NCI-H2196 treated with DMSO at 0.1 percent for 48 hours (cell line): ENCODE measurements around the gene CYSRT1.

Experiments used
- DNase-seq: peaks from one replicate; lab custom pipeline; 2025; ENCODE audit not compliant: unreplicated experiment; lab: John Stamatoyannopoulos, UW

Gene CYSRT1

DNA sequence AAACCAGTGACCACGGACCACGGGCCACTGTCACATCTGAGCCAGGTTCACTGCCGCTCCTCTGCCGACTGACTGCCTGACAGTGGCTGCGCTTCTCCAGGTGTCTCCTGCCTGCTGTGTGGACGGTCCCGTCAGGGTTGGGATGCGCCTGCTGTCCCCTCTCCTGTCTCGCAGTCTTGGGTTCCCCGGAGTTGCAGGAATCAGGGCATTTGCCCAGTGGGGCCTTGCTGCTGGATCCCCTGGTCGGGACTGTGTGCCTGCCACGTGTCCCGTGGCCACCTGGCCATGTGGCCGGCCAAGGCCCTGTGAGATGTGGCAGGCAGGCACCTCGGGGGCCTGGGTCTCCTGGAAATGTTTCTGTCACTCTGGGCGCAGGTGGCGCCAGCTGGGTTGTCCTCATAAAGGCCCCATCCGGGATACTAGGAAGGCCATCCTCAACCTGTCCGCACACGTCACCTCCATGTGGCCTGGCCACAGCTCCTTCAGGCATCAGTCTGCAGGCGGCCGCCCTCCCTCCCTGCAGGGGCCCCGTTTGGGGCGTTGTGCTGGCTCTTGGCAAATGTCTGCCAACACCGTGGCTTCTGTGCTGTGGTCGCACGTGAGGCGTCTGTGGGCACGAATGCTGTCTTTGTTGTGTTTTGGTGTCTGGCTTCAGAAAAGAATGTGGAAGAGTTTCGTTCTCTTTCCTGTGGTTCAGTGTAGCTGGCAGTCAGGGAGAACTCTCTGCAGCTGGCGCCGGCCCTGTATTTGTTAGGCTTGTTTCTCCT is 46.1 kb downstream of the CYSRT1 start:
- DNase-seq: no peak

DNA sequence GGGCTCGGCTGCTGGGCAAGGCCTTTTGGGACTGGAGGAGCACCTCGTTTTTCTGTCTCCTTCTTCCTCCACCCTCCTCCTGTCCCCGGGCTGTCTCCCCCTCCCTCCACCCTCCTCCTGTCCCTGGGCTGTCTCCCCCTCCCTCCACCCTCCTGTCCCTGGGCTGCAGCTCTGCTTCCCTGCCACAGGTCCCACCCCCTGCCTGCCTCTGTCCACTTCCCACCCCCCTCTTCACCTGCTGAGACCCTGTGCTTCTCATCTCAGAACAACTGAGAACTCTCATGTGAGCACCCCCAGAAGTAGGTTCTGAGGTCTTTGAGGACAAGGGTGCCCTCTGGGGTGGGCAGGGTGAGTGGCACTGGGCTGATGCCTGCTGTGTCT is 46.7 kb downstream of the CYSRT1 start:
- no peak for DNase-seq

DNA sequence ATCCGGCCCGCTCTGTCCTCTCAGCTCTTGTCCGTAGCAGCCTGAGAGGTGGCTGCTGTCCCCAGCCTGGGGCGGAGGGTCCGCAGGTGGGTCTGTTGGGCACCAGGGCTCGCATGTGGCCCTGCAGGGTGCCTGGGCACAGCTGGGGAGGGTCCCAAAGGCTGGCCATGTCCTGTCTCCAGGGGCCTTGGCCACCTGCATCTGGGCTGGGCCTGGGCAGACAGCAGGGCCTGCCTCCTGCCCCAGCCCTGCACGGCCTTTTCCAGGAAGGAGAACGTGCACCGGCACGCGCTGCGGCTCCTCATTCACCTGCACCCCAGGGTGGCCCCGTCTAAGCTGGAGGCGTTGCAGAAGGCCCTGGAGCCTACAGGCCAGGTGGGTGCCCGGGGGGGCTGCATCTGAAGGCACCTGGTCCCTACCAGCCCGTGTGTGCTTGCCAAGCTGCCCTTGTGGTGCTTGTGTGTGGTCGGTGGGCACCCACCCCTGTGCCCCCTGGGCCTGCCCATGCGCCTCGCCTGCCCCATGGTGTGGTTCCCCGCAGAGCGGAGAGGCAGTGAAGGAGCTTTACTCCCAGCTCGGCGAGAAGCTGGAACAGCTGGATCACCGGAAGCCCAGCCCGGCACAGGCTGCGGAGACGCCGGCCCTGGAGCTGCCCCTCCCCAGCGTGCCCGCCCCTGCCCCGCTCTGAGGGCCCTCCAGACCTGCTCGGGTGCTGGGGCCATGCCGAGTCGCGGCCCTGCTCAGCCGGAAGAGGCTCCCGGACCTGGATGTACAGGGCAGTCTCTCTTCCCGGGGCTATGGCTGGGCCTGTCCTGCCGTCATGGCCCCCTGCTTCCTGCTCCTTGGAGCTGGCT is 47.5 kb downstream of the CYSRT1 start:
- DNase-seq: no peak

DNA sequence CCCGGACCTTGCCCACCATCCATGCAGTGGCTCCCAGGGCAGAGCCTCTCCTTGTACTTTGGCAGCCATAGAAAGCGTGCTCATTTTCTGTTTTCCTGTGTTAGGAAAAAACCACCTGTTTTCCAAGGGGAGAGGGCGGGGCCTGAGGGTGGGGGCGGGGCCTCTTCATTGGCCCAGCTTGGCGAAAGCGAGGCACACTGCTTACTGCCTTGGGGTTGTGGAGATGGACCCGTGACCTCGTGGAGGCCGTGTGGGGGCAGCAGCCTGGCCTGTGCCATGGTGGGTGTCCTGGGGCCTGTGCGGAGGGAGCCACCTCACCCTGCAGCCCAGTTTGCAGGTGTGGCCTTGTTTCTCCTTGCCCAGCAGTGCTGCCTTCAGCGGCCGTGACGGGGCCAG is 48.1 kb downstream of the CYSRT1 start:
- DNase-seq: no peak

DNA sequence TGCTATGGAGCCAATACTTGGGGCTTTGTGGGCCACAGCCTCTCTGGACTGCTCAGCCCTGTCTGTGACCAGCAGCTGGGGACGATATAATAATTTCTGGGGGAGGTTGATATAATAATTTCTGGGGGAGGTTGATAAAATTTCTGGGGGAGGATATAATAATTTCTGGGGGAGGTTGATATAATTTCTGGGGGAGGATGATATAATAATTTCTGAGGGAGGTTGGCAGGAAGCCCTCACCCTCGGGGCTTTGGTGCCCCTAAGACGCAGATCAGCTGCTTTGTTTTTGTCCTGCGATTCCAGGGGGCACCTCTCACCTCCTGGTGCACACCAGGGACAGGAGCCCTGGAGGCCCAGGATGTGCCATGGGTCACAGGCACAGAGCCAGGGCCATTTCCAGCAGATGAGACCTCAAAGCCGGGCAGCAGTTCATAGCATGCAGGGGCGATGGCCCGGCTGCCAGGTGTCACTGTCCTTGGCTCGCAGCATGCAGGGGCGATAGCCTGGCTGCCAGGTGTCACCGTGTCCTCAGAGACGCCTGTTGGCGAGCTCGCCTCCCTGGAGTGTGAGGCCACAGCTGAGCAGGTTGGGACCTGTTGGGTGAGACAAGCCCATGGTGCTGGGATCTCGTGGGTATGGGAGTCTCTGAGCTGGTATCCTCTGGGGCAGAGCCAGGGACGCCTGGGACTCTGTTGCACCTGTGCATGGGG is 48.8 kb downstream of the CYSRT1 start:
- no peak for DNase-seq

DNA sequence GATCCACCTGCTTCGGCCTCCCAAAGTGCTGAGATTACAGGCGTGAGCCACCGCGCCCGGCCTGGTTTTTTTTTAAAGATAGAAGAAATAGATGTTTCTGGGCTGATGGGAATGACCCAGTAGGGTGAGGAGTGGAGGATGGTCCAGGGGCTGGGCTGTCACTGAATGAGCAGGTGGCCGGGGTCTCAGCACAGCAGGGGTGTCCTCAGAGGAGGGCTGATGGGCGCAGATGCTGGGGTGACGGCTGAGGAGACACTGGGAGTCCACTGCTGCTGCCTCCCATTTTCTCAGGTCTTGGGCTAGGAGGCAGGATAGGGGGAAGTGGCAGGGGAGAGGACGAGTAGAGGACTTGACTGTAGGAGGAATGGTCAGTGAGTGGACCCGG is 50.2 kb downstream of the CYSRT1 start:
- no peak for DNase-seq
